Neural cell (in vitro differentiated cells): ENCODE measurements around the gene LPA. TPM values are rescaled to one million over a fixed set of nuclear protein-coding genes. Genes with fewer than 3 reads are reported as not detected.

ENCODE experiments used
- H2AFZ ChIP-seq: fragments of 200-600, 300-800 bp; sonication (generic), shearing (Covaris generic); 2 replicates; pipeline ENCODE4 v1.6.0; 2014; ENCODE audit warnings: low read depth, mild to moderate bottlenecking, antibody characterized with exemption, low read length, moderate library complexity
- H3F3A ChIP-seq: fragments of 200-600 bp; shearing (Covaris generic); 2 replicates; pipeline ENCODE4 v1.6.1; 2016; ENCODE audit warnings: mild to moderate bottlenecking, moderate library complexity, mixed read lengths, antibody characterized with exemption, low read length; ENCODE audit not compliant: insufficient read depth, poor library complexity, severe bottlenecking
- H3K27ac ChIP-seq: fragments of 200-600, 300-800 bp; sonication (generic), shearing (Covaris generic); 2 replicates; pipeline ENCODE4 v1.5.1; 2014; ENCODE audit warnings: mild to moderate bottlenecking, low read length, moderate library complexity
- H3K27me3 ChIP-seq: fragments of 300-800, 200-600 bp; sonication (generic), shearing (Covaris generic); 2 replicates; pipeline ENCODE4 v1.6.0; 2014; ENCODE audit warnings: mild to moderate bottlenecking, low read depth, low read length, moderate library complexity; ENCODE audit not compliant: insufficient read depth
- H3K36me3 ChIP-seq: fragments of 300-800, 200-600 bp; sonication (generic), shearing (Covaris generic); 2 replicates; pipeline ENCODE4 v1.5.1; 2014; ENCODE audit warnings: mild to moderate bottlenecking, antibody characterized with exemption, low read length, moderate library complexity; ENCODE audit not compliant: insufficient read depth
- H3K4me2 ChIP-seq: fragments of 300-800, 200-600 bp; sonication (generic), shearing (Covaris generic); 2 replicates; pipeline ENCODE4 v1.6.0; 2014; ENCODE audit warnings: mild to moderate bottlenecking, low read length
- H3K4me3 ChIP-seq: fragments of 300-800, 200-600 bp; sonication (generic), shearing (Covaris generic); 2 replicates; pipeline ENCODE4 v1.5.1; 2014; ENCODE audit warnings: mild to moderate bottlenecking, low read length, moderate library complexity
- H3K79me2 ChIP-seq: fragments of 200-600 bp; shearing (Covaris generic); replicated peaks from 2 replicates; pipeline ENCODE4 v1.6.0; 2014; ENCODE audit warnings: mild to moderate bottlenecking, low read length, moderate library complexity; ENCODE audit not compliant: insufficient read depth
- H3K9ac ChIP-seq: fragments of 300-800, 200-600 bp; sonication (generic), shearing (Covaris generic); 2 replicates; pipeline ENCODE4 v1.6.1; 2016; ENCODE audit warnings: mild to moderate bottlenecking, low read length, mixed read lengths
- H3K9me2 ChIP-seq: fragments of 200-600 bp; shearing (Covaris generic); 2 replicates; pipeline ENCODE4 v1.6.1; 2016; ENCODE audit warnings: mild to moderate bottlenecking, low read length, mixed read lengths; ENCODE audit not compliant: insufficient read depth
- H3K9me3 ChIP-seq: fragments of 200-600, 300-800 bp; sonication (generic), shearing (Covaris generic); 2 replicates; pipeline ENCODE4 v1.6.1; 2016; ENCODE audit warnings: mild to moderate bottlenecking, mixed run types, low read length, moderate library complexity, mixed read lengths
- H4K20me1 ChIP-seq: fragments of 200-600 bp; shearing (Covaris generic); 2 replicates; pipeline ENCODE4 v1.6.1; 2016; ENCODE audit warnings: mild to moderate bottlenecking, mixed run types; ENCODE audit not compliant: insufficient read depth
- CTCF ChIP-seq: fragments of 450-650 bp; IDR thresholded peaks from 2 replicates; pipeline ENCODE4 v1.5.1; 2014; ENCODE audit warnings: antibody characterized with exemption, mild to moderate bottlenecking, moderate library complexity; ENCODE audit not compliant: poor library complexity, severe bottlenecking
- EP300 ChIP-seq: fragments of 450-650 bp; conservative IDR thresholded peaks from 2 replicates; pipeline ENCODE4 v1.6.1; 2014; ENCODE audit warnings: antibody characterized with exemption, mild to moderate bottlenecking, moderate library complexity; ENCODE audit not compliant: poor library complexity, severe bottlenecking
- EZH2 ChIP-seq: fragments of 200-600, 300-800 bp; shearing (Covaris generic), sonication (generic); IDR thresholded peaks from 2 replicates; pipeline ENCODE4 v1.6.1; 2014; ENCODE audit warnings: antibody characterized with exemption, low read length, borderline replicate concordance, mild to moderate bottlenecking; ENCODE audit not compliant: insufficient read depth, poor library complexity, severe bottlenecking
- MXI1 ChIP-seq: fragments of 450-650 bp; conservative IDR thresholded peaks from 2 replicates; pipeline ENCODE4 v1.6.1; 2014; ENCODE audit warnings: antibody characterized with exemption, mild to moderate bottlenecking; ENCODE audit not compliant: poor library complexity, severe bottlenecking
- POLR2AphosphoS5 ChIP-seq: IDR thresholded peaks from 2 replicates; pipeline ENCODE4 v1.6.1; 2012
- RAD21 ChIP-seq: fragments of 450-650 bp; conservative IDR thresholded peaks from 2 replicates; pipeline ENCODE4 v1.6.1; 2014; ENCODE audit warnings: antibody characterized with exemption, mild to moderate bottlenecking, moderate library complexity
- REST ChIP-seq: IDR thresholded peaks from 2 replicates; pipeline ENCODE4 v1.6.1; 2012; ENCODE audit warnings: borderline replicate concordance
- SMC3 ChIP-seq: fragments of 450-650 bp; conservative IDR thresholded peaks from 2 replicates; pipeline ENCODE4 v1.6.1; 2014; ENCODE audit warnings: antibody characterized with exemption, mild to moderate bottlenecking, moderate library complexity; ENCODE audit not compliant: poor library complexity
- TAF1 ChIP-seq: IDR thresholded peaks from 2 replicates; pipeline ENCODE4 v1.6.1; 2012; ENCODE audit warnings: low read depth
- polyA plus RNA-seq: library from polyadenylated mRNA; depleted of rRNA; stranded (reverse); fragments of >200 nt; gene quantifications from 2 replicates; pipeline ENCODE4 v1.2.3, GENCODE V29; 2014

LPA gene
- polyA plus RNA-seq, 1 donor from 2014 or later, result not detected

- H3K4me3 ChIP-seq, result no peak overlapping the region
- no peaks in the 10 kb centered on the region for H3K79me2 ChIP-seq
- no peaks in the 10 kb centered on the region for H4K20me1 ChIP-seq
- no peak overlapping the region for H3K4me2 ChIP-seq
- H3K9me2 ChIP-seq, result no peaks in the 10 kb centered on the region
- no peak overlapping the region for H3K9ac ChIP-seq
- TF ChIP-seq CTCF (no peak), TAF1 (no peak), SMC3 (no peak), MXI1 (no peak), POLR2AphosphoS5 (no peak), REST (no peak), EP300 (no peak), RAD21 (no peak), EZH2 (no peak)
- H3K36me3 ChIP-seq, result no peaks in the 10 kb centered on the region
- no peak overlapping the region for H2AFZ ChIP-seq
- no peaks in the 10 kb centered on the region for H3K27me3 ChIP-seq
- no peaks in the 10 kb centered on the region for H3K9me3 ChIP-seq
- H3F3A ChIP-seq, result no peaks in the 10 kb centered on the region
- H3K27ac ChIP-seq, result no peak overlapping the region
Measured at GRCh38 chr6:160659562-160659961, 4.5 kb downstream of the LPA start.

- Histone ChIP-seq H3K27me3 (no peaks in the 10 kb centered on the region), H3F3A (no peaks in the 10 kb centered on the region), H3K27ac (no peak overlapping the region), H3K36me3 (no peaks in the 10 kb centered on the region), H3K9me3 (no peaks in the 10 kb centered on the region), H3K9ac (no peak overlapping the region), H3K4me2 (no peak overlapping the region), H4K20me1 (no peaks in the 10 kb centered on the region), H3K9me2 (no peaks in the 10 kb centered on the region), H3K79me2 (no peaks in the 10 kb centered on the region), H3K4me3 (no peak overlapping the region), H2AFZ (no peak overlapping the region)
- no peak for TF ChIP-seq EP300
- no peak for TF ChIP-seq TAF1
- no peak for TF ChIP-seq EZH2
- no peak for TF ChIP-seq MXI1
- no peak for TF ChIP-seq SMC3
- TF ChIP-seq POLR2AphosphoS5, result no peak
- TF ChIP-seq CTCF, result no peak
Measured at GRCh38 chr6:160634706-160635105, 29.4 kb downstream of the LPA start.
